Neural progenitor cell (in vitro differentiated cells): ENCODE data around the gene CENPVL2. TPM values are rescaled to one million over a fixed set of nuclear protein-coding genes. Genes with fewer than 3 reads are reported as not detected.
"Not testable (repeated sequence)": the region's sequence is repeated elsewhere in the genome, so short reads cannot be mapped to it uniquely, and the experiment has no call there.

Experiments
- DNase-seq: peaks from one replicate; pipeline ENCODE4 v3.0.0-alpha.2; 2016; ENCODE audit warnings: low spot score
- H2AFZ ChIP-seq: fragments of 200-600 bp; sonication (generic); replicated peaks from 2 replicates; pipeline ENCODE4 v1.6.1; 2016; ENCODE audit warnings: antibody characterized with exemption
- H3F3A ChIP-seq: fragments of 200-600 bp; sonication (generic); 2 replicates; pipeline ENCODE4 v1.6.1; 2016; ENCODE audit warnings: antibody characterized with exemption, low read depth
- H3K27ac ChIP-seq: fragments of 200-600 bp; sonication (generic); 2 replicates; pipeline ENCODE4 v1.5.1; 2016; ENCODE audit warnings: mild to moderate bottlenecking
- H3K27me3 ChIP-seq: fragments of 200-600 bp; sonication (generic); 2 replicates; pipeline ENCODE4 v1.6.1; 2016; ENCODE audit warnings: mild to moderate bottlenecking, moderate library complexity
- H3K36me3 ChIP-seq: fragments of 200-600 bp; sonication (generic); 2 replicates; pipeline ENCODE4 v1.5.1; 2016
- H3K4me1 ChIP-seq: fragments of 200-600 bp; sonication (generic); 2 replicates; pipeline ENCODE4 v1.6.1; 2016; ENCODE audit warnings: mixed run types
- H3K4me2 ChIP-seq: fragments of 200-600 bp; sonication (generic); 2 replicates; pipeline ENCODE4 v1.6.1; 2016
- H3K4me3 ChIP-seq: fragments of 200-600 bp; sonication (generic); 2 replicates; pipeline ENCODE4 v1.5.1; 2016
- H3K79me2 ChIP-seq: fragments of 200-600 bp; sonication (generic); 2 replicates; pipeline ENCODE4 v1.6.1; 2016; ENCODE audit warnings: low read depth
- H3K9ac ChIP-seq: fragments of 200-600 bp; sonication (generic); 2 replicates; pipeline ENCODE4 v1.6.1; 2016
- H3K9me3 ChIP-seq: fragments of 200-600 bp; sonication (generic); 2 replicates; pipeline ENCODE4 v1.5.1; 2016; ENCODE audit warnings: low read depth
- H4K20me1 ChIP-seq: fragments of 200-600 bp; sonication (generic); 2 replicates; pipeline ENCODE4 v1.6.1; 2016; ENCODE audit warnings: low read depth
- H3K27ac Mint-ChIP-seq: 3 replicates; pipeline ENCODE4 v1.8.0; 2021; ENCODE audit warnings: mixed read lengths
- H3K27me3 Mint-ChIP-seq: 2 replicates; pipeline ENCODE4 v1.8.0; 2022; ENCODE audit warnings: low read depth, mild to moderate bottlenecking, inconsistent platforms, moderate library complexity, mixed read lengths; ENCODE audit not compliant: insufficient read depth
- H3K36me3 Mint-ChIP-seq: 3 replicates; pipeline ENCODE4 v1.8.0; 2021; ENCODE audit warnings: mixed read lengths
- H3K4me1 Mint-ChIP-seq: 3 replicates; pipeline ENCODE4 v1.8.0; 2021; ENCODE audit warnings: mixed read lengths
- H3K4me3 Mint-ChIP-seq: 3 replicates; pipeline ENCODE4 v1.8.0; 2021; ENCODE audit warnings: mild to moderate bottlenecking, moderate library complexity, mixed read lengths
- H3K9me3 Mint-ChIP-seq: 3 replicates; pipeline ENCODE4 v1.8.0; 2020; ENCODE audit warnings: mixed read lengths
- CTCF ChIP-seq: fragments of 200-600 bp; sonication (generic); IDR thresholded peaks from 2 replicates; pipeline ENCODE4 v1.5.1; 2017; ENCODE audit warnings: antibody characterized with exemption, mild to moderate bottlenecking
- EZH2 ChIP-seq: fragments of 200-600 bp; sonication (generic); IDR thresholded peaks from 2 replicates; pipeline ENCODE4 v1.6.1; 2017; ENCODE audit warnings: antibody characterized with exemption, mild to moderate bottlenecking, moderate library complexity
- EZH2phosphoT487 ChIP-seq: fragments of 200-600 bp; sonication (generic); IDR thresholded peaks from 2 replicates; pipeline ENCODE4 v1.6.1; 2017; ENCODE audit warnings: antibody characterized with exemption
- total RNA-seq: library from RNA; depleted of rRNA; stranded (reverse); fragments of >200 nt; gene quantifications from 2 replicates; pipeline ENCODE4 v1.2.3, GENCODE V29; 2015; ENCODE audit warnings: low replicate concordance

The CENPVL2 gene
- total RNA-seq, 1 donor from 2014 or later, result 2.0 TPM

DNA sequence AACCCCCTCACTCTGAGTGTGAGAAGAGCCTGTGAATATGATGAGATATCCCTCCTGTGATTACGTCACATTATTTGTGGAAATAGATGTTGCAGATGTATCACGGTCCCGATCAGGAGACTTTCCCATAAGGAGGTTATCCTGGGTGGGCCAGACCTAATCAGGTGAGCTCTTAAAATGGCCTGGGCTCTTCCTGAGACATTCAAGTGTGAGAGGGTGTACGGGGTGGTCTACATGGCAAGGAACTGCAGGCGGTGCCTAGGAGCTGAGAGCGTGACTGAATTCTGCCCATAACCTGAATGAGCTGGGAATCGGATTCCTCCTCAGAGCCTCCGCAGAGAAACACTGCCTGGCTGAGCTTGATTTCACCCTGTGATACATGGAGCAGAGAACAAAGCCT, 14.8 kb upstream of the CENPVL2 start:
- Mint-ChIP-seq H3K36me3 (no peaks in the 10 kb centered on the region), H3K27ac (no peak overlapping the region), H3K27me3 (peaks cover 2% of the 10 kb centered on the region), H3K4me3 (no peak overlapping the region), H3K9me3 (peaks cover 4% of the 10 kb centered on the region), H3K4me1 (no peaks in the 10 kb centered on the region)
- H3K79me2 ChIP-seq, result no peaks in the 10 kb centered on the region
- H3K9ac ChIP-seq, result no peak overlapping the region
- no peaks in the 10 kb centered on the region for H3K4me1 ChIP-seq
- no peaks in the 10 kb centered on the region for H3F3A ChIP-seq
- H3K36me3 ChIP-seq, result no peaks in the 10 kb centered on the region
- no peak overlapping the region for H3K4me3 ChIP-seq
- H2AFZ ChIP-seq, result no peak overlapping the region
- H3K27me3 ChIP-seq, result no peaks in the 10 kb centered on the region
- no peaks in the 10 kb centered on the region for H4K20me1 ChIP-seq
- no peaks in the 10 kb centered on the region for H3K9me3 ChIP-seq
- TF ChIP-seq EZH2phosphoT487, result no peak
- no peak for TF ChIP-seq EZH2
- no peak for TF ChIP-seq CTCF
- no peak for DNase-seq
- no peak overlapping the region for H3K27ac ChIP-seq
- H3K4me2 ChIP-seq, result no peak overlapping the region

- Mint-ChIP-seq H3K27ac (no peak overlapping the region), H3K9me3 (peaks cover 4% of the 10 kb centered on the region), H3K4me1 (no peaks in the 10 kb centered on the region), H3K36me3 (no peaks in the 10 kb centered on the region), H3K4me3 (no peak overlapping the region), H3K27me3 (peaks cover 2% of the 10 kb centered on the region)
- H3K9me3 ChIP-seq, result no peaks in the 10 kb centered on the region
- no peaks in the 10 kb centered on the region for H3K4me1 ChIP-seq
- H4K20me1 ChIP-seq, result no peaks in the 10 kb centered on the region
- no peaks in the 10 kb centered on the region for H3K27me3 ChIP-seq
- TF ChIP-seq EZH2phosphoT487 (no peak), CTCF (no peak), EZH2 (no peak)
- H3F3A ChIP-seq, result no peaks in the 10 kb centered on the region
- DNase-seq, result no peak
- H2AFZ ChIP-seq, result no peak overlapping the region
- H3K4me3 ChIP-seq, result no peak overlapping the region
- H3K27ac ChIP-seq, result no peak overlapping the region
- no peaks in the 10 kb centered on the region for H3K36me3 ChIP-seq
- H3K79me2 ChIP-seq, result no peaks in the 10 kb centered on the region
- no peak overlapping the region for H3K9ac ChIP-seq
- no peak overlapping the region for H3K4me2 ChIP-seq
Measured at GRCh38 chrX:51694254-51694653, 11.6 kb upstream of the CENPVL2 start.

DNA sequence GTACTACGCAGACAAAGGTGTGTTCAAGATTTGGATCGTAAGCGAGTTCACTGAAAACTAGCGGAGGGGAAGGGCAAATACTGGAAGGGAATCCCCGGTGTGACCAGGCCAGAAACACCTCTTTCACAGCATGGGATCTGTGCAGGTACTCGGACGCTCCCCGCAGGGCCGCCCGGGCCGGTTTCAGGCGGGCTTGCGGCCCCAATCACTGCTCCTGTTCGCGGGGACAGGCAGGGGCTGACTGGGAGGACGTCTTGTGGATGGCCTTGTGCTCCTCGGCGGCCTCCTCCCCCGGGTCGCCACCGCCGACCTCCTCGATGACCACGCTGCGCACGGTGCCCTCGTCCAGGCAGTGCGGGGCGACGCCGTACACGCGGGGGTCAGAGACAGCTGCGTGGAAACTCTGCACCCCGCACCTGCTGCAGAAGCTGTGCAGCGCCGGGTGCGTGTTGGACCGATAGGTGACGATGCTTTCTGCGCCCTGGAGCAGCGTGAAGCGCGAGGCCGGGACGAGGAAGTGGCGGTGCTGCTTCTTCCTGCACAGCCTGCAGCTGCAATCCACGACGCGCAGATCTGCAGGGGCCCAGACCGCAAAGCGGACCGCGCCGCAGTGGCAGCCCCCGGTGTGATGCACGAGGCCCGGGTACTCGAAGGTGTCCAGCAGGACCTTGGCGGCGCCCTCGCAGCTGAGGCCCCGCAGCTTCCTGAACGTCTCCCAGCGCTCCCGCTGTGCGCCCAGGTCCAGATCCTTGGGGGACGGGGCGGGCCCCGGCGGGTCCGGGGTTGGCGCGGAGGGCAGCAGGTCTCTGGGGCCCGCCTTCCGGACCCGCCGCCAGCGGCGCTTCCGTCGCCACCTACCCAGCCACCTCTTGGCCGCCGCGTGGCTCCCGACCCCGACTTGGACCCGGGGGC, 567 bp downstream of the CENPVL2 start:
- not testable (repeated sequence) for H3K4me3 Mint-ChIP-seq, H3K4me1 Mint-ChIP-seq, DNase-seq, H3K9ac ChIP-seq, H3K9me3 ChIP-seq, H3K27ac Mint-ChIP-seq, H3F3A ChIP-seq, H3K4me1 ChIP-seq, H3K4me3 ChIP-seq, H3K27me3 Mint-ChIP-seq, H4K20me1 ChIP-seq, H3K4me2 ChIP-seq, H2AFZ ChIP-seq, H3K27me3 ChIP-seq, H3K36me3 Mint-ChIP-seq, H3K9me3 Mint-ChIP-seq, H3K27ac ChIP-seq, H3K36me3 ChIP-seq, H3K79me2 ChIP-seq

DNA sequence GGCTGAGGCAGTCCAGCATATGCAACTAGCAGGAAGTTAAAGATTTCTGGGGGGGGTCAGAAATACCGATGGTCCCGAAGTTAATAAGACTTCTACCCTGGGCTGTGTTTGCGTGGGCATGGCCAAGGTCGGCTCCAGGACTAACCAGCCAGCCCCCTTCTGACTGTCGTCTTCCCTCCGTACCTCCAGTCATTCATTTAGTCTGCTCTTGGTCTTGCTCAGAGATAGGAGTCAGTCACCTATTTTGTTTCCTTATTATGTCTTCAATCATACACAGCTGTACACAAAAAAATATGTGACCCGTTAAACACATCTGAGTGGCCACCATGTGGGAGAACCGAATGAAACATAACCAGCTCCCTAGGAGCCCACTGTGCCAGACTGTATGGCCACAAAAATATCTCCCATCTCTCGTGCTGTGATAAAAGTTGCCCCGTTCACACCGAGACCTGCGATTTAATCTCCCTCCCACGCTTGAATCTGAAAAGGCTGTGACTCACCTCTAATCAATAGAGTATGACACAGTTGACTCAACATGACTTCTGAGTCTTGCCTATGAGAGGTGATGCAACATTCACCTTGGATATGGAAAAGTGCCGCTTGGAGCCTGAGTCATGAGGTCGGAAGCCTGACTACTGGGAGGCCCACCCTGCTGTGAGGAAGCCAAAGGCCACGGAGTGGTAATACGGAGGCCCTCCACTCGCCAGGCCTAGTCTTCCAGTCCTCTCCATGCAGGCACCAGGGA, 2.8 kb downstream of the CENPVL2 start:
- H3K36me3 ChIP-seq, result not testable (repeated sequence)

More for the DNA sequence above, 2.8 kb downstream of the CENPVL2 start:
- H3K9me3 ChIP-seq, H3K4me1 ChIP-seq, H3K9ac ChIP-seq, H3K36me3 Mint-ChIP-seq, H3K27ac ChIP-seq, H3K4me3 ChIP-seq, H3K27ac Mint-ChIP-seq, H3K4me2 ChIP-seq, H3K4me1 Mint-ChIP-seq, DNase-seq, H4K20me1 ChIP-seq, H3K27me3 Mint-ChIP-seq, H2AFZ ChIP-seq, H3K4me3 Mint-ChIP-seq, H3K79me2 ChIP-seq, H3K27me3 ChIP-seq, H3F3A ChIP-seq, H3K9me3 Mint-ChIP-seq: not testable (repeated sequence)
